Measurements from ENCODE around the gene DIP2A. TPM values are rescaled to one million over a fixed set of nuclear protein-coding genes. Genes with fewer than 3 reads are reported as not detected.
"Not testable (repeated sequence)": the region's sequence is repeated elsewhere in the genome, so short reads cannot be mapped to it uniquely, and the experiment has no call there.

The DIP2A gene
- total and polyA plus RNA-seq, 11 donors: 13.4 to 31.9 (median 22.6) TPM

GRCh38 chr21:46441961-46442498, 16.7 kb upstream of the DIP2A start:
- Histone ChIP-seq H3K36me3 (peaks cover 2 to 90% (median 79%) of the 10 kb centered on the region in 9 donors), H3K4me1 (peaks cover 0 to 16% (median 10%) of the 10 kb centered on the region in 12 donors), H3K9me3 (no peaks in the 10 kb centered on the region), H3K4me3 (no peak overlapping the region), H3K27me3 (no peaks in the 10 kb centered on the region), H3K27ac (no peak overlapping the region)
- 95 to 97% (median 96%) methylated on average over 20 to 23 of the region's 23 CpGs for WGBS, 4 donors
- intact Hi-C loops (cut with DNase I): no loop called here
- no peak for DNase-seq
- TF ChIP-seq CTCF (IDR thresholded peaks at IDR 0.05) (no peak), POLR2A (IDR thresholded peaks at IDR 0.05) (no peak)
- no peak for ATAC-seq

GRCh38 chr21:46442938-46443337, 15.8 kb upstream of the DIP2A start:
- intact Hi-C loops (cut with DNase I): no loop called here
- no peak for DNase-seq
- H3K27ac ChIP-seq: peak overlapping the region in 5 of 12 donors; percentile 34 to 59 (median 38)

GRCh38 chr21:46443910-46444309, 14.8 kb upstream of the DIP2A start:
- Histone ChIP-seq H3K36me3 (peaks cover 2 to 71% (median 61%) of the 10 kb centered on the region in 9 donors), H3K9me3 (peaks cover 0 to 11% (median 0%) of the 10 kb centered on the region in 12 donors), H3K4me1 (peaks cover 0 to 16% (median 10%) of the 10 kb centered on the region in 12 donors), H3K27ac (peak overlapping the region in 6 of 12 donors; percentile 34 to 59 (median 44)), H3K27me3 (no peaks in the 10 kb centered on the region), H3K4me3 (no peak overlapping the region)
- TF ChIP-seq CTCF (IDR thresholded peaks at IDR 0.05) (no peak), POLR2A (IDR thresholded peaks at IDR 0.05) (no peak)
- intact Hi-C loops (cut with DNase I): no loop called here
- whole genome bisulfite sequencing, 4 donors: 35 to 45% (median 42%) methylated on average over 8 of the region's 8 CpGs
- ATAC-seq: peak; percentile 79 to 91 (median 87)
- peak in 4 of 5 donors; percentile 51 to 71 (median 58) for DNase-seq

More at GRCh38 chr21:46442938-46443337, 15.8 kb upstream of the DIP2A start:
- 74 to 84% (median 83%) methylated on average over 15 of the region's 15 CpGs for WGBS, 4 donors
- Histone ChIP-seq H3K27me3 (no peaks in the 10 kb centered on the region), H3K4me1 (peaks cover 0 to 16% (median 10%) of the 10 kb centered on the region in 12 donors), H3K9me3 (peaks cover 0 to 1% (median 0%) of the 10 kb centered on the region in 12 donors), H3K36me3 (peaks cover 2 to 80% (median 71%) of the 10 kb centered on the region in 9 donors), H3K4me3 (no peak overlapping the region)
- TF ChIP-seq CTCF (IDR thresholded peaks at IDR 0.05): no peak
- no peak for TF ChIP-seq POLR2A (IDR thresholded peaks at IDR 0.05)
- no peak for ATAC-seq

- Histone ChIP-seq H3K4me3 (no peak overlapping the region), H3K27ac (no peak overlapping the region), H3K27me3 (no peaks in the 10 kb centered on the region), H3K4me1 (peaks cover 0 to 21% (median 10%) of the 10 kb centered on the region in 12 donors), H3K36me3 (peaks cover 0 to 29% (median 20%) of the 10 kb centered on the region in 9 donors), H3K9me3 (peaks cover 0 to 19% (median 0%) of the 10 kb centered on the region in 12 donors)
- no peak for TF ChIP-seq CTCF (IDR thresholded peaks at IDR 0.05)
- no peak for TF ChIP-seq POLR2A (IDR thresholded peaks at IDR 0.05)
- 96 to 100% (median 98%) methylated on average over 5 of the region's 5 CpGs for WGBS, 4 donors
- intact Hi-C loops (cut with DNase I): no loop called here
- ATAC-seq (no peak), DNase-seq (no peak)
Observed at GRCh38 chr21:46448108-46448507, 10.6 kb upstream of the DIP2A start.

GRCh38 chr21:46448855-46449254, 9.8 kb upstream of the DIP2A start:
- ATAC-seq; H3K4me3 ChIP-seq; H3K27me3 ChIP-seq; DNase-seq; H3K27ac ChIP-seq; intact Hi-C loops (cut with DNase I): not testable (repeated sequence)
- Histone ChIP-seq H3K4me1 (peaks cover 0 to 14% (median 3%) of the 10 kb centered on the region in 12 donors), H3K9me3 (peaks cover 0 to 19% (median 0%) of the 10 kb centered on the region in 12 donors), H3K36me3 (peaks cover 0 to 23% (median 20%) of the 10 kb centered on the region in 9 donors)
- 95 to 97% (median 97%) methylated on average over 6 of the region's 6 CpGs for WGBS, 4 donors
